Activated naive CD8-positive, alpha-beta T cell (primary cell): ENCODE data around the gene FGF14.

Source experiments
- H3K27ac Mint-ChIP-seq: one replicate; pipeline ENCODE4 v1.8.0; 2021; ENCODE audit warnings: mixed read lengths
- H3K27me3 Mint-ChIP-seq: one replicate; pipeline ENCODE4 v1.8.0; 2021; ENCODE audit warnings: mixed read lengths
- H3K36me3 Mint-ChIP-seq: one replicate; pipeline ENCODE4 v1.8.0; 2021; ENCODE audit warnings: mixed read lengths
- H3K4me1 Mint-ChIP-seq: one replicate; pipeline ENCODE4 v1.8.0; 2021; ENCODE audit warnings: low read depth, mixed read lengths
- H3K4me3 Mint-ChIP-seq: one replicate; pipeline ENCODE4 v1.8.0; 2021; ENCODE audit warnings: mild to moderate bottlenecking, mixed read lengths
- H3K9me3 Mint-ChIP-seq: one replicate; pipeline ENCODE4 v1.8.0; 2021; ENCODE audit warnings: low read depth, mixed read lengths

The FGF14 gene

GRCh38 chr13:101773062-101773461 is 628.8 kb downstream of the FGF14 start:
- no peaks in the 10 kb centered on the region for H3K36me3 Mint-ChIP-seq
- no peak overlapping the region for H3K4me3 Mint-ChIP-seq
- H3K9me3 Mint-ChIP-seq: no peaks in the 10 kb centered on the region
- no peak overlapping the region for H3K27ac Mint-ChIP-seq
- H3K4me1 Mint-ChIP-seq: no peaks in the 10 kb centered on the region
- peaks cover 7% of the 10 kb centered on the region for H3K27me3 Mint-ChIP-seq

GRCh38 chr13:101767131-101767530 is 634.7 kb downstream of the FGF14 start:
- no peak overlapping the region for H3K4me3 Mint-ChIP-seq
- no peak overlapping the region for H3K27ac Mint-ChIP-seq
- no peaks in the 10 kb centered on the region for H3K4me1 Mint-ChIP-seq
- H3K9me3 Mint-ChIP-seq: no peaks in the 10 kb centered on the region
- H3K27me3 Mint-ChIP-seq: peaks cover 11% of the 10 kb centered on the region
- H3K36me3 Mint-ChIP-seq: no peaks in the 10 kb centered on the region

GRCh38 chr13:101763191-101763590 is 638.7 kb downstream of the FGF14 start:
- Mint-ChIP-seq H3K36me3 (no peaks in the 10 kb centered on the region), H3K27me3 (peaks cover 15% of the 10 kb centered on the region), H3K4me1 (no peaks in the 10 kb centered on the region), H3K4me3 (no peak overlapping the region), H3K27ac (no peak overlapping the region), H3K9me3 (no peaks in the 10 kb centered on the region)

GRCh38 chr13:101757446-101758039 is 644.3 kb downstream of the FGF14 start:
- Mint-ChIP-seq H3K4me3 (no peak overlapping the region), H3K27me3 (peaks cover 9% of the 10 kb centered on the region), H3K36me3 (no peaks in the 10 kb centered on the region), H3K27ac (no peak overlapping the region), H3K4me1 (no peaks in the 10 kb centered on the region), H3K9me3 (no peaks in the 10 kb centered on the region)

- H3K4me1 Mint-ChIP-seq: no peaks in the 10 kb centered on the region
- no peaks in the 10 kb centered on the region for H3K36me3 Mint-ChIP-seq
- H3K27me3 Mint-ChIP-seq: peaks cover 10% of the 10 kb centered on the region
- no peak overlapping the region for H3K27ac Mint-ChIP-seq
- H3K9me3 Mint-ChIP-seq: no peaks in the 10 kb centered on the region
- H3K4me3 Mint-ChIP-seq: no peak overlapping the region
These were observed 646.5 kb downstream of the FGF14 start for GRCh38 chr13:101755228-101755887.

- H3K27ac Mint-ChIP-seq: no peak overlapping the region
- H3K36me3 Mint-ChIP-seq: no peaks in the 10 kb centered on the region
- no peak overlapping the region for H3K4me3 Mint-ChIP-seq
- H3K9me3 Mint-ChIP-seq: no peaks in the 10 kb centered on the region
- H3K27me3 Mint-ChIP-seq: peaks cover 7% of the 10 kb centered on the region
- no peaks in the 10 kb centered on the region for H3K4me1 Mint-ChIP-seq
These were observed 649.4 kb downstream of the FGF14 start for GRCh38 chr13:101752432-101752831.

- Mint-ChIP-seq H3K27ac (no peak overlapping the region), H3K4me3 (no peak overlapping the region), H3K27me3 (peaks cover 6% of the 10 kb centered on the region), H3K4me1 (no peaks in the 10 kb centered on the region), H3K9me3 (no peaks in the 10 kb centered on the region), H3K36me3 (no peaks in the 10 kb centered on the region)
These were observed 650.4 kb downstream of the FGF14 start for GRCh38 chr13:101751488-101751887.

- no peaks in the 10 kb centered on the region for H3K9me3 Mint-ChIP-seq
- H3K4me1 Mint-ChIP-seq: no peaks in the 10 kb centered on the region
- H3K27ac Mint-ChIP-seq: no peak overlapping the region
- H3K36me3 Mint-ChIP-seq: no peaks in the 10 kb centered on the region
- H3K27me3 Mint-ChIP-seq: peaks cover 6% of the 10 kb centered on the region
- H3K4me3 Mint-ChIP-seq: no peak overlapping the region
These were observed 652.3 kb downstream of the FGF14 start for GRCh38 chr13:101749584-101749983.

GRCh38 chr13:101747039-101747438 is 654.8 kb downstream of the FGF14 start:
- Mint-ChIP-seq H3K4me3 (no peak overlapping the region), H3K4me1 (no peaks in the 10 kb centered on the region), H3K27me3 (peaks cover 10% of the 10 kb centered on the region), H3K36me3 (no peaks in the 10 kb centered on the region), H3K27ac (no peak overlapping the region), H3K9me3 (no peaks in the 10 kb centered on the region)

GRCh38 chr13:101746513-101746912 is 655.3 kb downstream of the FGF14 start:
- H3K9me3 Mint-ChIP-seq: no peaks in the 10 kb centered on the region
- H3K36me3 Mint-ChIP-seq: no peaks in the 10 kb centered on the region
- H3K4me1 Mint-ChIP-seq: no peaks in the 10 kb centered on the region
- no peak overlapping the region for H3K4me3 Mint-ChIP-seq
- H3K27me3 Mint-ChIP-seq: peaks cover 10% of the 10 kb centered on the region
- no peak overlapping the region for H3K27ac Mint-ChIP-seq

GRCh38 chr13:101739382-101740178 is 662.3 kb downstream of the FGF14 start:
- no peak overlapping the region for H3K4me3 Mint-ChIP-seq
- peaks cover 4% of the 10 kb centered on the region for H3K27me3 Mint-ChIP-seq

GRCh38 chr13:101738336-101738735 is 663.5 kb downstream of the FGF14 start:
- H3K27ac Mint-ChIP-seq: no peak overlapping the region
- no peaks in the 10 kb centered on the region for H3K9me3 Mint-ChIP-seq
- no peaks in the 10 kb centered on the region for H3K4me1 Mint-ChIP-seq
- peaks cover 1% of the 10 kb centered on the region for H3K27me3 Mint-ChIP-seq
- no peaks in the 10 kb centered on the region for H3K36me3 Mint-ChIP-seq
- no peak overlapping the region for H3K4me3 Mint-ChIP-seq

More at GRCh38 chr13:101739382-101740178, 662.3 kb downstream of the FGF14 start:
- no peak overlapping the region for H3K27ac Mint-ChIP-seq
- no peaks in the 10 kb centered on the region for H3K36me3 Mint-ChIP-seq
- H3K9me3 Mint-ChIP-seq: no peaks in the 10 kb centered on the region
- H3K4me1 Mint-ChIP-seq: no peaks in the 10 kb centered on the region

- peaks cover 1% of the 10 kb centered on the region for H3K27me3 Mint-ChIP-seq
- H3K4me3 Mint-ChIP-seq: no peak overlapping the region
- no peaks in the 10 kb centered on the region for H3K4me1 Mint-ChIP-seq
- H3K9me3 Mint-ChIP-seq: no peaks in the 10 kb centered on the region
- no peak overlapping the region for H3K27ac Mint-ChIP-seq
- no peaks in the 10 kb centered on the region for H3K36me3 Mint-ChIP-seq
These were observed 665.3 kb downstream of the FGF14 start for GRCh38 chr13:101736566-101736965.

- Mint-ChIP-seq H3K9me3 (no peaks in the 10 kb centered on the region), H3K27ac (no peak overlapping the region), H3K4me3 (no peak overlapping the region), H3K27me3 (no peaks in the 10 kb centered on the region), H3K36me3 (no peaks in the 10 kb centered on the region), H3K4me1 (peaks cover 2% of the 10 kb centered on the region)
These were observed 671.3 kb downstream of the FGF14 start for GRCh38 chr13:101730420-101731000.

- peaks cover 2% of the 10 kb centered on the region for H3K4me1 Mint-ChIP-seq
- H3K27me3 Mint-ChIP-seq: peaks cover 3% of the 10 kb centered on the region
- H3K27ac Mint-ChIP-seq: no peak overlapping the region
- no peaks in the 10 kb centered on the region for H3K9me3 Mint-ChIP-seq
- no peak overlapping the region for H3K4me3 Mint-ChIP-seq
- H3K36me3 Mint-ChIP-seq: no peaks in the 10 kb centered on the region
These were observed 673.2 kb downstream of the FGF14 start for GRCh38 chr13:101728615-101729014.
